ENCODE measurements around the gene CACNG4.

Gene CACNG4

GRCh38 chr17:67056746-67057490 lies 92.4 kb downstream of the CACNG4 start:
- WGBS (ENCODE audit: insufficient coverage, insufficient read length): no CpG with 5 or more reads among the region's 18 CpGs
- no peak overlapping the region for H3K27ac ChIP-seq (ENCODE audit: low read length)

GRCh38 chr17:67058036-67058435 lies 93.5 kb downstream of the CACNG4 start:
- H3K36me3 ChIP-seq (ENCODE audit: control insufficient read depth, insufficient read depth, low read length): no peaks in the 10 kb centered on the region
- H3K4me1 ChIP-seq (ENCODE audit: control insufficient read depth, insufficient read depth, low read length): no peaks in the 10 kb centered on the region
- H3K27ac ChIP-seq (ENCODE audit: low read length): no peak overlapping the region
- WGBS (ENCODE audit: insufficient coverage, insufficient read length): no CpG with 5 or more reads among the region's 8 CpGs
- H3K4me3 ChIP-seq (ENCODE audit: low read length): no peak overlapping the region
- no peak for DNase-seq (ENCODE audit: low read depth, low spot score)
- H3K27me3 ChIP-seq (ENCODE audit: control insufficient read depth, insufficient read depth, low read length): no peaks in the 10 kb centered on the region
- no peaks in the 10 kb centered on the region for H3K9me3 ChIP-seq (ENCODE audit: control insufficient read depth, insufficient read depth, low read length)

More at GRCh38 chr17:67056746-67057490, 92.4 kb downstream of the CACNG4 start:
- H3K4me1 ChIP-seq (ENCODE audit: control insufficient read depth, insufficient read depth, low read length): no peaks in the 10 kb centered on the region
- no peaks in the 10 kb centered on the region for H3K27me3 ChIP-seq (ENCODE audit: control insufficient read depth, insufficient read depth, low read length)
- no peak for DNase-seq (ENCODE audit: low read depth, low spot score)
- H3K4me3 ChIP-seq (ENCODE audit: low read length): no peak overlapping the region
- no peaks in the 10 kb centered on the region for H3K9me3 ChIP-seq (ENCODE audit: control insufficient read depth, insufficient read depth, low read length)
- no peaks in the 10 kb centered on the region for H3K36me3 ChIP-seq (ENCODE audit: control insufficient read depth, insufficient read depth, low read length)

- no peak overlapping the region for H3K4me3 ChIP-seq (ENCODE audit: low read length)
- DNase-seq (ENCODE audit: low read depth, low spot score): no peak
- no peak overlapping the region for H3K27ac ChIP-seq (ENCODE audit: low read length)
- H3K36me3 ChIP-seq (ENCODE audit: control insufficient read depth, insufficient read depth, low read length): no peaks in the 10 kb centered on the region
- H3K4me1 ChIP-seq (ENCODE audit: control insufficient read depth, insufficient read depth, low read length): no peaks in the 10 kb centered on the region
- WGBS (ENCODE audit: insufficient coverage, insufficient read length): no CpG with 5 or more reads among the region's 6 CpGs
- H3K9me3 ChIP-seq (ENCODE audit: control insufficient read depth, insufficient read depth, low read length): no peaks in the 10 kb centered on the region
- H3K27me3 ChIP-seq (ENCODE audit: control insufficient read depth, insufficient read depth, low read length): no peaks in the 10 kb centered on the region
Measured at GRCh38 chr17:67059372-67059771, 94.9 kb downstream of the CACNG4 start.

GRCh38 chr17:67063141-67063540 lies 98.6 kb downstream of the CACNG4 start:
- Histone ChIP-seq H3K36me3 (ENCODE audit: control insufficient read depth, insufficient read depth, low read length) (no peaks in the 10 kb centered on the region), H3K9me3 (ENCODE audit: control insufficient read depth, insufficient read depth, low read length) (no peaks in the 10 kb centered on the region), H3K27me3 (ENCODE audit: control insufficient read depth, insufficient read depth, low read length) (no peaks in the 10 kb centered on the region), H3K4me1 (ENCODE audit: control insufficient read depth, insufficient read depth, low read length) (no peaks in the 10 kb centered on the region; the same call in 1 of the 2 replicates), H3K27ac (ENCODE audit: low read length) (no peak overlapping the region), H3K4me3 (ENCODE audit: low read length) (no peak overlapping the region)
- WGBS (ENCODE audit: insufficient coverage, insufficient read length): no CpG with 5 or more reads among the region's 6 CpGs
- DNase-seq (ENCODE audit: low read depth, low spot score): no peak

GRCh38 chr17:67066717-67067116 lies 102.2 kb downstream of the CACNG4 start:
- H3K36me3 ChIP-seq (ENCODE audit: control insufficient read depth, insufficient read depth, low read length): no peaks in the 10 kb centered on the region
- H3K4me3 ChIP-seq (ENCODE audit: low read length): no peak overlapping the region
- H3K27me3 ChIP-seq (ENCODE audit: control insufficient read depth, insufficient read depth, low read length): no peaks in the 10 kb centered on the region
- no peak overlapping the region for H3K27ac ChIP-seq (ENCODE audit: low read length)
- WGBS (ENCODE audit: insufficient coverage, insufficient read length): no CpG with 5 or more reads among the region's 2 CpGs
- H3K4me1 ChIP-seq (ENCODE audit: control insufficient read depth, insufficient read depth, low read length): no peaks in the 10 kb centered on the region; the same call in 1 of the 2 replicates
- H3K9me3 ChIP-seq (ENCODE audit: control insufficient read depth, insufficient read depth, low read length): no peaks in the 10 kb centered on the region
- DNase-seq (ENCODE audit: low read depth, low spot score): no peak

- H3K4me3 ChIP-seq (ENCODE audit: low read length): no peak overlapping the region
- no peaks in the 10 kb centered on the region for H3K36me3 ChIP-seq (ENCODE audit: control insufficient read depth, insufficient read depth, low read length)
- no peaks in the 10 kb centered on the region for H3K27me3 ChIP-seq (ENCODE audit: control insufficient read depth, insufficient read depth, low read length)
- no peaks in the 10 kb centered on the region for H3K9me3 ChIP-seq (ENCODE audit: control insufficient read depth, insufficient read depth, low read length)
- DNase-seq (ENCODE audit: low read depth, low spot score): no peak
- no peak overlapping the region for H3K27ac ChIP-seq (ENCODE audit: low read length)
- WGBS (ENCODE audit: insufficient coverage, insufficient read length): no CpG with 5 or more reads among the region's 13 CpGs
- no peaks in the 10 kb centered on the region; the same call in 1 of the 2 replicates for H3K4me1 ChIP-seq (ENCODE audit: control insufficient read depth, insufficient read depth, low read length)
Measured at GRCh38 chr17:67067571-67068482, 103.3 kb downstream of the CACNG4 start.

- no peak for DNase-seq (ENCODE audit: low read depth, low spot score)
- Histone ChIP-seq H3K4me3 (ENCODE audit: low read length) (no peak overlapping the region), H3K27ac (ENCODE audit: low read length) (no peak overlapping the region), H3K4me1 (ENCODE audit: control insufficient read depth, insufficient read depth, low read length) (no peaks in the 10 kb centered on the region; the same call in 1 of the 2 replicates), H3K9me3 (ENCODE audit: control insufficient read depth, insufficient read depth, low read length) (no peaks in the 10 kb centered on the region), H3K36me3 (ENCODE audit: control insufficient read depth, insufficient read depth, low read length) (no peaks in the 10 kb centered on the region), H3K27me3 (ENCODE audit: control insufficient read depth, insufficient read depth, low read length) (no peaks in the 10 kb centered on the region)
- no CpG with 5 or more reads among the region's 3 CpGs for WGBS (ENCODE audit: insufficient coverage, insufficient read length)
Measured at GRCh38 chr17:67068999-67069398, 104.5 kb downstream of the CACNG4 start.

- no peak overlapping the region for H3K4me3 ChIP-seq (ENCODE audit: low read length)
- no peaks in the 10 kb centered on the region for H3K9me3 ChIP-seq (ENCODE audit: control insufficient read depth, insufficient read depth, low read length)
- no CpG with 5 or more reads among the region's 5 CpGs for WGBS (ENCODE audit: insufficient coverage, insufficient read length)
- H3K4me1 ChIP-seq (ENCODE audit: control insufficient read depth, insufficient read depth, low read length): no peaks in the 10 kb centered on the region; the same call in 1 of the 2 replicates
- no peak for DNase-seq (ENCODE audit: low read depth, low spot score)
- no peak overlapping the region for H3K27ac ChIP-seq (ENCODE audit: low read length)
- no peaks in the 10 kb centered on the region for H3K36me3 ChIP-seq (ENCODE audit: control insufficient read depth, insufficient read depth, low read length)
- no peaks in the 10 kb centered on the region for H3K27me3 ChIP-seq (ENCODE audit: control insufficient read depth, insufficient read depth, low read length)
Measured at GRCh38 chr17:67069603-67070136, 105.2 kb downstream of the CACNG4 start.

- H3K27ac ChIP-seq (ENCODE audit: low read length): no peak overlapping the region
- no peaks in the 10 kb centered on the region for H3K27me3 ChIP-seq (ENCODE audit: control insufficient read depth, insufficient read depth, low read length)
- no peak for DNase-seq (ENCODE audit: low read depth, low spot score)
- no peaks in the 10 kb centered on the region; the same call in 1 of the 2 replicates for H3K4me1 ChIP-seq (ENCODE audit: control insufficient read depth, insufficient read depth, low read length)
- no peak overlapping the region for H3K4me3 ChIP-seq (ENCODE audit: low read length)
- no peaks in the 10 kb centered on the region for H3K9me3 ChIP-seq (ENCODE audit: control insufficient read depth, insufficient read depth, low read length)
- H3K36me3 ChIP-seq (ENCODE audit: control insufficient read depth, insufficient read depth, low read length): no peaks in the 10 kb centered on the region
Measured at GRCh38 chr17:67071595-67071994, 107.1 kb downstream of the CACNG4 start.

- H3K27me3 ChIP-seq (ENCODE audit: control insufficient read depth, insufficient read depth, low read length): no peaks in the 10 kb centered on the region
- WGBS (ENCODE audit: insufficient coverage, insufficient read length): 100% methylated on average over 1 of the region's 3 CpGs
Measured at GRCh38 chr17:67072885-67073284, 108.4 kb downstream of the CACNG4 start.

More at GRCh38 chr17:67072885-67073284, 108.4 kb downstream of the CACNG4 start:
- no peaks in the 10 kb centered on the region for H3K4me1 ChIP-seq (ENCODE audit: control insufficient read depth, insufficient read depth, low read length)
- H3K36me3 ChIP-seq (ENCODE audit: control insufficient read depth, insufficient read depth, low read length): no peaks in the 10 kb centered on the region
- H3K9me3 ChIP-seq (ENCODE audit: control insufficient read depth, insufficient read depth, low read length): no peaks in the 10 kb centered on the region
- H3K4me3 ChIP-seq (ENCODE audit: low read length): no peak overlapping the region
- no peak overlapping the region for H3K27ac ChIP-seq (ENCODE audit: low read length)
- DNase-seq (ENCODE audit: low read depth, low spot score): no peak
